Sigmoid colon (tissue), 4 donors: ENCODE measurements around the gene CHRNE.

Experiments used
- EP300 ChIP-seq, 4 donors: sonication (generic); formaldehyde crosslinking; IDR thresholded peaks; one replicate each; pipeline ENCODE4 v1.6.1; 2017; ENCODE audit warnings: antibody characterized with exemption in 4 of 4
- POLR2AphosphoS5 ChIP-seq, 4 donors: sonication (generic); formaldehyde crosslinking; IDR thresholded peaks; one replicate each; pipeline ENCODE4 v1.6.1; 2017; ENCODE audit warnings: antibody characterized with exemption in 4 of 4

DNA sequence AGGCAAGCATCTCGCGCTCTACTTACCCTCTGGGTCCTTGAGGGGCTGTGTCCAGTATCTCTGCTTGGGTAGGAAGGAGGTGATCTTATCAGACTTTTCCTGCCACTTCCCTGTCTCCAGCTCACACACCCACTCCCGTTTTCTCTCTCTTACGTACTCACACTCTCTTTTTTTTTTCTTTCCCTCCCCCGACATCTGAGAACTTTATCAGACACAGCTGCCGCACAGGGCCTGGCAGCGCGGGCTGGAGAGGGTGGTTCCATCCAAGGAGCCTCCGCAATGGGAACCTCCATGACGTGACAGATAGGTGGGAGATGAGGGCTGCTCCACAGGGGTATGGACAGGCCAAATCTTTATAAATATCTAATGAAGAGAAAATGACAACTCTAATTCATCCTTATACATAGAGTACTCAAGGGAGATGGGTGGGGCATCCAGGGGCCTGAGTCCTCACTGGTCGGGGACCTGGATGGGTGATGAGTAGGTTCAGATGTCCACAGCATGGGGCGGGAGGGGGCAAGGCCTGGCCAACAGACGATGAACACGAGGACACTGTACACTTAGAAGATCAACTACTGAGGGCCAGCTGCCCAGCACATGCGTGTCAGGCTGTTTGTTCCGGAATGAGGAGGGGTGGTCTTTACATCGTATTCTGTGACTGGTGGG, 46.5 kb downstream of the CHRNE start:
- no peak for TF ChIP-seq POLR2AphosphoS5 (IDR thresholded peaks at IDR 0.05)
- TF ChIP-seq EP300 (IDR thresholded peaks at IDR 0.05): no peak
